A204.1 (cell line): ENCODE results near the gene TCF12.
"Not testable (repeated sequence)": the region's sequence is repeated elsewhere in the genome, so short reads cannot be mapped to it uniquely, and the experiment has no call there.

ENCODE experiments used
- FAIRE-seq: peaks from 2 replicates; lab custom pipeline; 2012; peaks lifted over from hg19 to GRCh38; lab: Jason Lieb, UNC

TCF12 gene

DNA sequence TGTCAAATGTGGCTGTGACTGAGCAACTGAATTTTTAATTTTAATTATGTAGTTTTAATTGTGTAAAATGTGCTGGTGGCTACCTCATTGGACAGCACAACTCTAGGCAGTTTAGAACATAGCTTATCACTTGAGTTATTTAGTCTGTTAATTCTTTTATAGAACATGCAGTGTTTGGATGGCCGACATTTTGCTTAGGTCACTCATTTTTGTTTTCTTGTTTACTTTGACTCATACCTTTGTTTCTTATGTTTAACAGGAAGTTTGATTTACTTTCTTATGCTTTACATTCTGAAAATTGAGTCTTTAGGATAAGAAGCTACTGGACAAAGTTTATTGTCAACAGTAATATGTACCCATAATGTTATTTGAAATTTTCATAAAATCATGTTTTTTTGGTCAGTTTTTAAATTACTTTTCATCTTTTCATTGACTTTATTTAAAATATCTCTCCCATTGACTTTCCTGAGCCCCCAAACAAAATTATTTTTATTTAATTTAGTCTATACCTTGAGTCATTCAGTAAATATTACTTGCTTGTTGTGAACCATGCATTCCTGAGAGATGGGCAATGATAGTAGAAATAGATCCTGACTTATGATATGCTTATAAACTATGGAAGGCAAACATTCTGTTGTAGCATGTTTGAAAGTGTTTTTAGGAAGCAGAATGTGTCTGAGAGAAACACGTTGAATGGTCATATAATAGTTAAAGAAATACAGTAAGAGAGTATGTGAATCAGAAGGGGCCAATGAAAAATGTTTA lies 60.6 kb downstream of the TCF12 start:
- FAIRE-seq, result no peak

DNA sequence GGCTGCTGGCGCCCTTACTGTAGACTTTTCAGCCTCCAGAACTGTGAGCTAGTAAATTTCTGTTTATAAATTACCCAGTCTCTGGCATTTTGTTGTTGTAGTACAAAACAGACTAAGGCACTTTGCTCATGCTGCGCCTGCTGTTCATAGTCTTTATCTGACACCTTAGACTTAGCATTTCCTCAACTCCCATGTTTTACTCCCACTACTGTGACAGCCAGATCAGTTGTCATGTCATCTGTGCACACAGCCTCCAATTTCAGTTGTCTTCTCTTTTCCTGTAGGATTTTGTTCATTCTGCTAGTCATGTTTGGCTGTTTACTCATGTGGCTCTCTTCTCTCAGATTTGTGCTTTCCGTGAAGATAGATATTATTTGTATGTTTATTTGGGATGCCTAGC lies 62.0 kb downstream of the TCF12 start:
- no peak for FAIRE-seq

DNA sequence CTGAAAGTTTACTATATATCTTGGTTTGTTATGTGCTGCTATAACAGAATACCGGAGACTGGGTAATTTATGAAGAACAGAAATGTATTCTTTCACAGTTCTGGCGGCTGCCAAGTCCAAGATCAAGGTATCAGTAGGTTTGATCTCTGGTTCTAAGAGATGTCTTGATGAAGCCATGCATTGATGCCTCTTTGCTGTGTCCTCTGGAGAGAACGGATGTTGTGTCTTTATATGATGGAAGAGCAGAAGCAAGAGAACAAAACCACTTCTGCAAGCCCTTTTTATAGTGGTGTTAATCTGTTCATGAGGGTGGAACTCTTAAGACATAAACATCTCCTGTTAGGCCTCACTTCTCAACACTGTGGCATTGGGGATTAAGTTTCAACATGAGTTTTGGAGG lies 62.7 kb downstream of the TCF12 start:
- FAIRE-seq, result no peak

DNA sequence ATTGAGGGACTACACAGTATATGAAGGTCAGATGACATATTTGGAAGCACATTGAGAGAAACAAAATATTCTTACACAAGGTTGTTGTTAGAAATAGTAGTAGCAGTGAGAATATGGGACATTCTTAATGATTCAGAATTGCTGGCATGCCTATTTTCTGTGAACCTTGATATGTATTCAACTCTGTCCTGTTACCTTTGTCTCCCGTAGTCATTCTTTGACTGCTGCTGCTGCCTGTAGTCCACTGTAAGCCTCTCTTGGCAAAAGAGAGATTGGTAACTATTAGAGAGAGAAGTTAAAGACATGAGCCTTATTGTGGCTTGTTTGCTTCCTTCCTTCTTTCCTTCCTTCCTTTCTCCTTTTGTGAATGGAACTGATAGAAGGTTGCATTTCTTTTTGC lies 64.5 kb downstream of the TCF12 start:
- FAIRE-seq, result no peak

DNA sequence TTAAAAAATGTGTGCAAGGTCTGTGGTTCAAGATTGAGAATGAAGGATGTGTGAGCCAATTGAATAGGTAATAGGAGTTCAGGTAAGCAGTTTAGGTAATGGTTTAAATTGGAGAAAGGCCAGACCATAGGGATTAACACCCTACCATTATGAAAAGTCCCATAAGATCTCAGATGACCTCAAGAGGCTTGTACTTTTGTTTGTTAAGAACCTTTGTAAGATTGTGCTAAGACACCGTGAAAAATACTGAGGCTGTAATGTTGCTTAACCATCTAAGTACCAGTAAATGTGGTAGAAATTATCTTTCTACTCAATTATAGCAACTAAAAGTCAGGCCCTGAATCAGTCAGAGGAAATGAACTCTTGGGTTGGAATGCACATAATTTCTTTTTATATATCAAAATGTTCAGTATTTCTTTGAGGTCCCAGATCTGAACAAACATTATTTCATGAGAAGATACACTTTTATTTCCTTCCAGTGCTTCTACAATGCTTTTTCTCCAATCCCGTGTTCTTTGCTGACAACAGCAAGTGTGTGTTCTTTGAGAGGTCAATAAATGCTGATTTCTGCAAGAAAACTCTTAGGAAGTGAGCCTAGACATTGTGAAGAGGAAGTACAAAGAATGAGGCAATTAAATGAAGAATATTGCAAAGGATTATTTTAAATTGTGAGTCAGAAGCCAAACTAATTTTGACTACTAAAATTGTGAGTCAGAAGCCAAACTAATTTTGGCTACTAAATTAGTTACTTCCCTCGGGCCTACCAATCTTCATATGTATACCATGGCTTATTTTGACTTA lies 66.4 kb downstream of the TCF12 start:
- no peak for FAIRE-seq

DNA sequence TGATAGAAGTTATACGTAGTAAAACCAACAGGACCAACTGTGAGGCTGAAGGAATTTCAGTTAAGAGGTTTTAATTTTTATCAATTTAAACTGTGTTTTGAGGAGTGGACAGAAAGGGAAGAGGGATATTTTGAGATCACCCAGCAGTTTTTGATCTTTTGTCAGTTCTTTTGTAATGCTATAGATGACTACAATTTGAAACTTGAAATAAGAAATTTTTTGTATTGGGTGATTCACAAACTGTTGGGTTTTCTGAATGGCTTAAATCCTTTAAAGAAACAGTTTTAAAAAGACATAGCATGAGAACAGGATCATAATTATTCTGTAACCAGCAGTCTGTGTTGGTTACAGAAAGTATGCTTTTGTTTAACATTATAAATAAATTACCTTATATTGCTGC lies 67.4 kb downstream of the TCF12 start:
- FAIRE-seq, result no peak

DNA sequence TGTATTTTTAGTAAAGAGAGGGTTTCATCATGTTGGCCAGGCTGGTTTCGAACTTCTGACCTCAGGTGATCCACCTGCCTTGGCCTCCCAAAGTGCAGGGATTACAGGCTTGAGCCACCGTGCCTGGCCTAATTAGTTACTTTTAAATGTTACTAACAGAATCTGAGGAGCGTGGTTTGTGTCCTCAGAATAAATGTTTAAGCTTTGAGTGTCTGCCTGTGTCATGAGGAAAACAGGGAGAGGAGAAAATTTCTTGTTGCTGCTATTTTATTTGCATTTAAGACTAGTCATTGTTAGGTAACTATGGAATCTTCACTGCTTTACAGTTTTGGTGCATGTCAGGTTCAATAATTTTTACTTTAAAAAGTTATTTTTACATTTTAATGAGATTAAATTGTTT lies 68.8 kb downstream of the TCF12 start:
- FAIRE-seq, result no peak

DNA sequence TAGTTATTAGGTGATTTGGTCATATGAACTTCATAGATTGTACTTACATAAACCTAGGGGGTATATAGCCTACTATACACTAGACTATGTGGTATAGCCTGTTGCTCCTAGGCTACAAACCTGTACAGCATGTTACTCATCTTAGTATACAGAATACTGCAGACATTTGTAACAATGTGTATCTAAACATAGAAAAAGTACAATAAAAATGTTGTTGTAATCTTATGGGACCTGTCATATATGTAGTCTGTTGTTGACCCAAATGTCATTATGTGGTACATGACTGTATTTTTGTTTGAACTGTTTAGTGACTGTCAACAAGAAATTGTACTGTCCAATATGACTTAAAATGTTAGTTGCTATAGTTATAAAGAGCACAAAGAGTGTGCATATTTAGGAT lies 69.8 kb downstream of the TCF12 start:
- FAIRE-seq, result no peak

DNA sequence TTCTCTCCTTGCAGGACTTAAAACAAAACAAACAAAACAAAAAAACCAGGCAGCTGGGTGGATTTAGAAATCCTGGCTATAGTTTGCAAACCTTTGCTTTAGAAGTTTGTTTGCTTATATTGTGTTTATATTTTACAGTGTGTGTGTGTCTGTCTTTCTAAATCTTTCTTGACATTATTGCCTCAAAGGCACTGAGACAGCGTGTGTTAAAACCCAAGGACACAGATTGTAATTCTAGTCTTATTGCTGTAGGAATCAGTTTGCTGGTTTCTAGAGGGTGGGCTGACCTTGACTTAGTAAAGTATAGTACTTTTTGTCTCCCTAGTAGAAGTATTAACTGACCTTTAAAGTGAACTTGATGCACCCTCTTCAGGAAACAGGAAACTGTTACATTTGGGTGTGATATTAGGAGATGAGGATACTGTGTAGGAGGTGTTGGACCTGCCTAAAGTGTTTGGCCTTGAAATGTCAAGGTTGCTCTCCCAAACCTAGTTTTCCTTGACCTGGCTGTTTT lies 71.0 kb downstream of the TCF12 start:
- FAIRE-seq, result no peak

DNA sequence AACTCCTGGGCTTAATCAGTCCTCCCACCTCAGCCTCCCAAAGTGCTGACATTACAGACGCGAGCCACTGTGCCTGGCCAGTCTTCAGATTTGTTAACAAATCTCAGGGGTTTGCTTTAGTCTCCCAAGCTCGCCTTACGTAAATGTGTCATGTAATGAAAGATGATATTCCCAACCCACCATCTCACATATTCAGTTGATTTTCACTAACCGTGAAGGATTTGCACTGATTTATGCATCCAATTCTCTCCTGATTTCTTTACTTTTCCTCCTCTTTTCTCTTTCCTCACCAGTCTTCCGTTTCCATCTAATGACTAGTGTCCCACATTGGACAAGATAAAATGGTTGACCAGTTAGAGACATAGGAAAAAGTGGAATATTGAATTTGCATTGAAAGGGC lies 72.6 kb downstream of the TCF12 start:
- FAIRE-seq, result no peak

DNA sequence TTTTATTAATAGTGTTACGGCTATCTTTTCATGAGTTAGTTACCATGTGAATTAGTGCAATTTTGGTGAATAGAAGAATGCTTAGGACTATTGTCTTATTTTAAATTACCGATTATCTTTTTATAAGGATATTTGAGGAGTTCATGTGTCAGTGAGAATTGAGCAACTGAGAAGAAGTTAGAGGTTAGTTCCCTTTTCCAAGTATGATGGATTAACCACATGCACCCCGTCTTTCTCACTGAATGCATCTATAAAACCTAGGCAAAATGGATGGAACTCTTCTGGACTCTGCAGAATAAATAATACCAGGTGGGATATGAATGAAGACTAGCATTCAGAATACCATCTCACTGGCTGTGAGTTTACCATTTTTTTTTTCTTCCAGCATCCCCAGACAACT lies 74.3 kb downstream of the TCF12 start:
- FAIRE-seq, result no peak

DNA sequence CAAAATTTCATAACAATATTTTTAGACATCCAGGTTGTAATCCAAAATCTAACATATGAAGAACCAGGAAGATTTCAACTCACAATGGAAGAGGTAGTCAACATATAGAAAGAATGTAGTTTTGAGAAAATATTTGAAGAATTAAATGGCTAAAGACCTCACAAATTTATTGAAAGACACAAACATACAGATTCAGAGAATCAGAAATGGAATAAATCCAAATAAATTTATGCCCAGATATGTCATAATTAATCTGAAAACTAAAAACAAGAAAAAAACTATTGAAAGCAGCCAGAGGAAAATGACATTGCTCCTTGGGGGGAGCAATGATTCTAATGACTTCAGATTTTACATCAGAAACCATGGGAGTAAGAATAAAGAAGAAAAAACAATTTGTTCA lies 75.8 kb downstream of the TCF12 start:
- FAIRE-seq, result peak; percentile 27

DNA sequence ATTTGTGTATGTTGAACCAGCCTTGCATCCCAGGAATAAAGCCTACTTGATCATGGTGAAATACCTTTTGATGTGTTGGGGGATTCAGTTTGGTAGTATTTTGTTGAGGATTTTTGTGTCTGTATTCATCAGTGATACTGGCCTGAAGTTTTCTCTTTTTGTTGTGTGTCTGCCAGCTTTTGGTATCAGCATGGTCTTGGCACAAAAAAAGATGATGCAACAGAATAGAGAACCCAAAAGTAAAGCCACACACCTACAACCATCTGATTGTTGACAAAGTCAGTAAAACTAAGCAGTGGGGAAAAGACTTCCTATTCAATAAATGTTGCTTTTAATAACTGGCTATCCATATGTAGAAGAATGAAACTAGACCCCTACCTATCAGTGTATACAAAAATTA lies 77.6 kb downstream of the TCF12 start:
- FAIRE-seq, result no peak

DNA sequence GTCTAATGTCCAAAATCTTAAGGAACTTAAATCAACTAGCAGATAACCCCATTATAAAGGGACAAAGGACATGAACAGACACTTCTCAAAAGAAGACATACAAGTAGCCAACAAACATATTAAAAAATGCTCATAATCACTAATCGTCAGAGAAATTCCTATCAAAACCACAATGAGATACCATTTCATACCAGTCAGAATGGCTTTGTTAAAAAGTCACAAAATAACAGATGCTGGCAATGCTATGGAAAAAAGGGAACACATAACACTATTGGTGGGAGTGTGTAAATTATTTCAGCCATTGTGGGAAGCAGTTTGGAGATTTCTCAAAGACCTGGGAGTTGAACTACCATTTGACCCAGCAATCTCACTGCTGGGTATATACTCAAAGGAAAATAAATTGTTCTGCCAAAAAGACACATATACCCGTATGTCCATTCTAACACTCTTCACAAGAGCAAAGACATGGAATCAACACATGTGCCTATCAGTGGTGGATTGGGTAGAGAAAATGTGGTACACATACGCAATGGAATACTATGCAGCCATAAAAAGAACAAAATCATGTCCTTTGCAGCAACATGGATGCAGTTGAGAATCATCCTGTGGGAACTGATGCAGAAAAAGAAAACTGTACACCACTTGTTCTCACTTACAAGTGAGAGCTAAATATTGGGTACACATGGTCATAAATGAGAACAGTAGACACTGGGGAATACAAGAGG lies 78.5 kb downstream of the TCF12 start:
- no peak for FAIRE-seq

DNA sequence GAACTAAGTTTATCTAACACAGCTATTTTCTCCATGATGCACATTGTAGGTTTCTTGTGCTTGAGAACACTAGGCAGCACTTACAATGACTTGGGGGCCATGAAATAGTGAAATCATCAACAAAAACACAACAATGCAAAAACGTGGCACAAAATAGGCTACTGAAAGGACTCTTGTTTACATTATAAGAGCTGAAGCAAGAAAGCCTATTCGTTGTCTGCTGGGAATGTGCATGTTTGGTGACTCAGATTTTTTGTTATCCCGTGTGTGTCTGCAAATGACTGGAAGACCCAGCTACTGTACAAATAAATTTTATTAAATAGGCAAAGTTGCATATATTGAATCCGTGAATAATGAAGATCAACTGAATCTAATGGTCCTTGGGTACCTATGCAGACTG lies 85.0 kb downstream of the TCF12 start:
- no peak for FAIRE-seq

DNA sequence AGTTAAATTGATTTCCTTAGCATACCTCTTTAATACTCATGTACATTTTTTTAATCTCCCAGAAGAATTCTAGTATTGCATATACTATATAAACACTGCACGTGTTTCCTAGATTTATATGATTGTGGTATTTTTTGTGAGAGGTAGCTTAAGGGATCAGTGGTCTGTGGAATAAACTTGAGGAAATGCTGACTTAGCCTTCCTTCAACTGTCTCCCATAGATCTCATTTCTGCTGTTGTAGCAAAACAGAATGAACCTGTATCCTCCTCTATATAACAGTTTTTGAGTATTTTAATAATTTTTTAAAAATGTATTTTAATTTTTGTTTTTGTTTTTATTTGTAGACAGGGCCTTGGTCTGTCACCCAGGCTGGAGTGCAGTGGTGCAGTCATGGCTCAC lies 86.8 kb downstream of the TCF12 start:
- no peak for FAIRE-seq

DNA sequence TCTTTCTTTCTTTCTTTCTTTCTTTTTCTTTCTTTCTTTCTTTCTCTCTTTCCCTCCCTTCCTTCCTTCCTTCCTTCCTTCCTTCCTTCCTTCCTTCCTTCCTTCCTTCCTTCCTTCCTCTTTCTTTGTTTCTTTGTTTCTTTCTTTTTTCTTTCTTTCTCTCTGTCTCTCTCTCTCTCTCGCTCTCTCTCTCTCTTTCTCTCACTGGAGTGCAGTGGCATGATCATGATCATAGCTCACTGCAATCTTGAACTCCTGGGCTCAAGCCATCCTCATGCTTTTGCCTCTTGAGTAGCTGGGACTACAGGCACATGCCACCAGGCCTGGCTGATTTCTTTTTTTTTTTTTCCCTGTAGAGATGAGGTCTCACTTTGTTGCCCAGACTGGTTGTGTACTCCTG lies 89.4 kb downstream of the TCF12 start:
- FAIRE-seq, result not testable (repeated sequence)

DNA sequence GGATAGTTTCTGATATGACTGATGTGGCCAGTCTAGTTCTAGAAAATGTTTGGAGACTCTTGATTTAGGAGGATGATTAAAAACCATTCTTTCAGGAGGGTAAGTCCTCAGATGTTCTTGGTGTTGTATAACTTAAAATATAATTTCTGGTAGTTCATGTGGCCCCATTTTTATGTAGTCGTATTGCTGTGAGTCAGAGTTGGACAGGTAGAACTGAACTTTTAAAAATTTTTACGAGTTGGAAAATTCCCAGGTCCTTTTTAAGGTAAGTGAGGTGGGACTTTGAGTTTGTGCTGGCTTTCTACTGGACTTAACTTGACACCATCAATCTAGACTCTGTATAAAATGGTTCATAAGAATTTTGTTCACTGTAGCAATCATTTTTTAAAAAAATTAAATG lies 92.3 kb downstream of the TCF12 start:
- FAIRE-seq, result no peak

DNA sequence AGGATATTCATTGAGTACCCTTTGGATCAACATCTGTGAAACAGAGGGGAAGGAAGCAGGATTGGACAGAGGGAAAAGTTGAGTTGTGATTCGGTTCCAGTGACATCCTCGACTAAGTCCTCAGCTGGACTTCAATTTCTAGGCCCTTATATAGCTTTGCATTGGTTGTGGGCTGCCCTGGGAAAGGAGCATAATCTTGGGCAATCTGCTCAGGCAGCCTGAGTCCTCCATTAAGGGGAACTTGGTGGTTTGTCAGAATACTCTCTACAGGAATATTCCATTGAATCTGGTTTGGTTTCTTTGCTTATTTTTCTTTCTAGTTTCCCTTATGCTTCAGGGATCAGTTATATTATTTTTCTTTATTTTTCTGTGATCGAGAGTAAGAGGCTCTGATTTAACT lies 94.1 kb downstream of the TCF12 start:
- FAIRE-seq, result no peak

DNA sequence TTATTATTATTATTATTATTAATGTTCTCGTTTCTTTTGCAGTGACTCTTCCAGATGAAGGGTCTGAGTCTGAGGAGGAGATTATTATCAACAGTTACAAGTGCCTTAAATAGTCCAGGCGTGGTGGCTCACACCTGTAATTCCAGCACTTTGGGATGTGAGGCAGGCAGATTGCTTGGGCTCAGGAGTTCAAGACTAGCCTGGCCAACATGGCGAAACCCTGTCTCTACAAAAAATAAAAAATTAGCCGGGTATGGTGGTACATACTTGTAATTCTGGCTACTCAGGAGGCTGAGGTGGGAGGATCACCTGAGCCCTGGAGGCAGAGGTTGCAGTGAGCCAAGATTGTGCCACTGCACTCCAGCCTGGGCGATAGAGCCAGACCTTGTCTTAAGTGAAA lies 96.5 kb downstream of the TCF12 start:
- FAIRE-seq, result not testable (repeated sequence)

DNA sequence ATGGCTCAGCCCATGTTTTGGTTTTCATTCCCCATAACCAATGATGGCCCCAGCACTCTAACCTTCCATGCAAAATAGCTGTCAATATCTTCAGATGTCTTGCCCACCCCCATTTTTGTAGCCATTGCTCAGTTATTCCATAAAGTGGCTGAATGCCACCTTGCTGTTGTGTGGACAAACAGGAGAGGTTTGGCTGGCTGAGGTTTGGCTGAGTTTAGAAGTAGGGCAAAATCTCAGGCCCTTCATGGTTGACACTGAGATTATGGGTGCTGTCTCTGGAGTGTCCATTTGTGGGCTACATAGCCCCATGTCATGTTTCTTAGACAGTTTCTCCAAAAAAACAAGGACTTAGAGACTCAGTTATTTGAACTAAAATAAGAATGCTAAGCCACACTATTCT lies 96.9 kb downstream of the TCF12 start:
- no peak for FAIRE-seq

DNA sequence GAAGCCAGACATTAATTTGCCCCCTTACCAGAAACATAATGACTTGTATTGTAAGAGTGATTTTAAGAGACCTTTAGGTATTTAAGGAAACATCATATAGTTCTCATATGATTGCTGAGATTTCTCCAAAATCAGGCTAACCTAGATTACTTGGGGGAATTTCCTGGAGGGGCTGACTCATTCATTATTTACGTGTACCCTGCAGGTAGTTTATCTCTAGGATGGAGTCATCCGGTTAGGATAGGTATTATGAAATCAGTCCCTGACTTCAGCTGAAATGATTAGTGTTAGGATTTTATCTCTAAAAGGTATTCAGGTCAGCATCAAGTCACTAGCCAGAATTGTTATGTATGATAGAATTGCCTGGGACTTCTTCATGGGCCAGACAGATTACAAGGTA lies 97.5 kb downstream of the TCF12 start:
- FAIRE-seq, result no peak

DNA sequence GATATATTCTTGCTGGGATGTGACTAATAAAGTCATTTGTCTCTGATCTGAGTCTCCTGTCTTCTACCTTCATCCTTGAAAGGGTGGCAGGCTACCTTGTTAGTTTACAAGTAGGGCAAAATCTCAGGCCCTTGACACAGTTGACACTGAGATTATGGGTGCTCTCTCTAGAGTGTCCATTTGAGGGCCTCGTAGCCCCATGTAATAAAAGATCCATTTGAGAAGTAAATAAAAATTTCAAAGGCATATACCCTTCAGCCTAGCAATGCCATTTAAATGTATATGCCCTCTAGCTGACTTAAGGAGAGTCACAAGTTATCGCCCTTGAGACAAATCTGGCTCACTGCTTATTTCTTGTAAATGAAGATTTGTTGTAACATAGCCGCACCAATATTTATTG lies 98.6 kb downstream of the TCF12 start:
- no peak for FAIRE-seq
